ENCODE results near the gene VDR.

GRCh38 chr12:47894652-47895051 lies 10.1 kb downstream of the VDR start:
- TF ChIP-seq ZNF274 (IDR thresholded peaks at IDR 0.05; ENCODE audit: low read depth, low read length), result no peak
- no peak for TF ChIP-seq YY1 (IDR thresholded peaks at IDR 0.05; ENCODE audit: insufficient read depth, insufficient read length)

Measured in NT2/D1 (cell line).